GM18951 (cell line): ENCODE data around the gene GIT2.
"Not testable (repeated sequence)": the region's sequence is repeated elsewhere in the genome, so short reads cannot be mapped to it uniquely, and the experiment has no call there.

ENCODE experiments used
- POLR2A ChIP-seq: IDR thresholded peaks from 4 replicates; pipeline ENCODE4 v1.6.1; 2011; ENCODE audit warnings: mild to moderate bottlenecking; ENCODE audit not compliant: insufficient read length, insufficient read depth; ENCODE audit errors: extremely low read depth
- in situ Hi-C: fragments of 300-500 bp; cut with MboI; formaldehyde crosslinking; loops from one replicate; pipeline ENCODE4 v1.12.0; 2022; ENCODE audit warnings: low sequenced_read_pairs, mixed read lengths, inconsistent platforms; ENCODE audit not compliant: unreplicated experiment

The GIT2 gene

GRCh38 chr12:109999649-109999971 lies 3.4 kb upstream of the GIT2 start:
- TF ChIP-seq POLR2A, result no peak
- in situ Hi-C loops, result no loop called here

GRCh38 chr12:109998904-109999648 lies 2.9 kb upstream of the GIT2 start, which contains the start of gene ANKRD13A:
Gene ANKRD13A, plus strand, starts transcription at chr12:109999430. Its CDS starts 259 bp downstream, at chr12:109999689.
- in situ Hi-C loops, result no loop called here
- TF ChIP-seq POLR2A, result peak; percentile 98

- in situ Hi-C loops, result no loop called here
These were observed 2.2 kb upstream of the GIT2 start for GRCh38 chr12:109998241-109998903.

GRCh38 chr12:109997393-109997792 lies 1.2 kb upstream of the GIT2 start:
- in situ Hi-C loops, result no loop called here

More at GRCh38 chr12:109998241-109998903, 2.2 kb upstream of the GIT2 start:
- TF ChIP-seq POLR2A, result no peak

GRCh38 chr12:109996483-109996853 lies 300 bp upstream of the GIT2 start:
- TF ChIP-seq POLR2A, result no peak
- in situ Hi-C loops, result no loop called here

More at GRCh38 chr12:109997393-109997792, 1.2 kb upstream of the GIT2 start:
- TF ChIP-seq POLR2A, result no peak

GRCh38 chr12:109995361-109995685 lies 845 bp downstream of the GIT2 start:
- TF ChIP-seq POLR2A, result no peak
- in situ Hi-C loops, result no loop called here

GRCh38 chr12:109994401-109995175 lies 1.6 kb downstream of the GIT2 start:
- no peak for TF ChIP-seq POLR2A
- in situ Hi-C loops, result no loop called here

- TF ChIP-seq POLR2A, result no peak
- in situ Hi-C loops, result no loop called here
These were observed 3.1 kb downstream of the GIT2 start for GRCh38 chr12:109993091-109993490.

- TF ChIP-seq POLR2A, result no peak
- in situ Hi-C loops, result no loop called here
These were observed 4.6 kb downstream of the GIT2 start for GRCh38 chr12:109991586-109991985.

GRCh38 chr12:109989380-109989779 lies 6.8 kb downstream of the GIT2 start:
- in situ Hi-C loops, result no loop called here
- TF ChIP-seq POLR2A, result no peak

- in situ Hi-C loops, result no loop called here
- TF ChIP-seq POLR2A, result no peak
These were observed 7.3 kb downstream of the GIT2 start for GRCh38 chr12:109988903-109989302.

GRCh38 chr12:109988274-109988673 lies 7.9 kb downstream of the GIT2 start:
- in situ Hi-C loops, result no loop called here
- TF ChIP-seq POLR2A, result no peak

- in situ Hi-C loops, result no loop called here
- TF ChIP-seq POLR2A, result no peak
These were observed 8.6 kb downstream of the GIT2 start for GRCh38 chr12:109987615-109988014.

GRCh38 chr12:109986236-109986635 lies 9.9 kb downstream of the GIT2 start:
- in situ Hi-C loops, result not testable (repeated sequence)
